ENCODE results near the gene CRIM1.
A peak's percentile ranks its signal among the peaks of the same experiment; 100 is the strongest.

Gene CRIM1

GRCh38 chr2:36507408-36507812, 151.8 kb downstream of the CRIM1 start:
- TF ChIP-seq ZBTB7A (IDR thresholded peaks at IDR 0.05; ENCODE audit: low read depth) (no peak), CEBPB (IDR thresholded peaks at IDR 0.05) (no peak), RAD21 (IDR thresholded peaks at IDR 0.05; ENCODE audit: low read depth) (peak; percentile 92)

DNA sequence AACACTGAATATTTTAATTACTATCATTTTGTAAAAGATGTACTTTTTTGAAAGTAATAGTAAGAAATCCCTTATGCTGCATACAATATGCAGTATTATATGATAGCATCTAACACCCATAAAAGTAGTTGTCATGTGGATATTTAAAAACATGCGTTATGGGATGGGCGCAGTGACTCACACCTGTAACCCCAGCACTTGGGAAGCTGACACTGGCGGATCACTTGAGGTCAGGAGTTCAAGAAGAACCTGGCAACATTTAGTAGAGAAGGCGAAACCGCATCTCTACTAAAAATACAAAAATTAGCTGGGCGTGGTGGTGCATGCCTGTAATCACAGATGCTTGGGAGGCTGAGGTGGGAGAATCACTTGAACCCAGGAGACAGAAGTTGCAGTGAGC, 153.5 kb downstream of the CRIM1 start:
- TF ChIP-seq, protein P1, sequence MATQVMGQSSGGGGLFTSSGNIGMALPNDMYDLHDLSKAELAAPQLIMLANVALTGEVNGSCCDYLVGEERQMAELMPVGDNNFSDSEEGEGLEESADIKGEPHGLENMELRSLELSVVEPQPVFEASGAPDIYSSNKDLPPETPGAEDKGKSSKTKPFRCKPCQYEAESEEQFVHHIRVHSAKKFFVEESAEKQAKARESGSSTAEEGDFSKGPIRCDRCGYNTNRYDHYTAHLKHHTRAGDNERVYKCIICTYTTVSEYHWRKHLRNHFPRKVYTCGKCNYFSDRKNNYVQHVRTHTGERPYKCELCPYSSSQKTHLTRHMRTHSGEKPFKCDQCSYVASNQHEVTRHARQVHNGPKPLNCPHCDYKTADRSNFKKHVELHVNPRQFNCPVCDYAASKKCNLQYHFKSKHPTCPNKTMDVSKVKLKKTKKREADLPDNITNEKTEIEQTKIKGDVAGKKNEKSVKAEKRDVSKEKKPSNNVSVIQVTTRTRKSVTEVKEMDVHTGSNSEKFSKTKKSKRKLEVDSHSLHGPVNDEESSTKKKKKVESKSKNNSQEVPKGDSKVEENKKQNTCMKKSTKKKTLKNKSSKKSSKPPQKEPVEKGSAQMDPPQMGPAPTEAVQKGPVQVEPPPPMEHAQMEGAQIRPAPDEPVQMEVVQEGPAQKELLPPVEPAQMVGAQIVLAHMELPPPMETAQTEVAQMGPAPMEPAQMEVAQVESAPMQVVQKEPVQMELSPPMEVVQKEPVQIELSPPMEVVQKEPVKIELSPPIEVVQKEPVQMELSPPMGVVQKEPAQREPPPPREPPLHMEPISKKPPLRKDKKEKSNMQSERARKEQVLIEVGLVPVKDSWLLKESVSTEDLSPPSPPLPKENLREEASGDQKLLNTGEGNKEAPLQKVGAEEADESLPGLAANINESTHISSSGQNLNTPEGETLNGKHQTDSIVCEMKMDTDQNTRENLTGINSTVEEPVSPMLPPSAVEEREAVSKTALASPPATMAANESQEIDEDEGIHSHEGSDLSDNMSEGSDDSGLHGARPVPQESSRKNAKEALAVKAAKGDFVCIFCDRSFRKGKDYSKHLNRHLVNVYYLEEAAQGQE (IDR thresholded peaks at IDR 0.05; ENCODE audit: low read depth): no peak
- no peak for TF ChIP-seq EP300 (IDR thresholded peaks at IDR 0.05; ENCODE audit: borderline replicate concordance)
- no peak for TF ChIP-seq TEAD4 (IDR thresholded peaks at IDR 0.05)
- no peak for TF ChIP-seq TCF12 (IDR thresholded peaks at IDR 0.05; ENCODE audit: low read depth)
- no peak for TF ChIP-seq ZBTB7A (IDR thresholded peaks at IDR 0.05; ENCODE audit: low read depth)
- no peak for TF ChIP-seq NFIC (IDR thresholded peaks at IDR 0.05)
- no peak for TF ChIP-seq MAX (IDR thresholded peaks at IDR 0.05)
- TF ChIP-seq TAF1 (IDR thresholded peaks at IDR 0.05; ENCODE audit: low read depth): no peak
- TF ChIP-seq, protein P2, sequence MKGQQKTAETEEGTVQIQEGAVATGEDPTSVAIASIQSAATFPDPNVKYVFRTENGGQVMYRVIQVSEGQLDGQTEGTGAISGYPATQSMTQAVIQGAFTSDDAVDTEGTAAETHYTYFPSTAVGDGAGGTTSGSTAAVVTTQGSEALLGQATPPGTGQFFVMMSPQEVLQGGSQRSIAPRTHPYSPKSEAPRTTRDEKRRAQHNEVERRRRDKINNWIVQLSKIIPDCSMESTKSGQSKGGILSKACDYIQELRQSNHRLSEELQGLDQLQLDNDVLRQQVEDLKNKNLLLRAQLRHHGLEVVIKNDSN (IDR thresholded peaks at IDR 0.05): no peak
- no peak for TF ChIP-seq YY1 (IDR thresholded peaks at IDR 0.05; ENCODE audit: low read depth)
- TF ChIP-seq RAD21 (IDR thresholded peaks at IDR 0.05; ENCODE audit: low read depth): no peak
- TF ChIP-seq CEBPB (IDR thresholded peaks at IDR 0.05): no peak
- TF ChIP-seq CREB1 (IDR thresholded peaks at IDR 0.05; ENCODE audit: low read depth): no peak
- TF ChIP-seq EGR1 (IDR thresholded peaks at IDR 0.05): no peak
- TF ChIP-seq FOXM1 (IDR thresholded peaks at IDR 0.05; ENCODE audit: borderline replicate concordance, low read depth): no peak

GRCh38 chr2:36511858-36512603, 156.5 kb downstream of the CRIM1 start:
- no peak for TF ChIP-seq EGR1 (IDR thresholded peaks at IDR 0.05)

DNA sequence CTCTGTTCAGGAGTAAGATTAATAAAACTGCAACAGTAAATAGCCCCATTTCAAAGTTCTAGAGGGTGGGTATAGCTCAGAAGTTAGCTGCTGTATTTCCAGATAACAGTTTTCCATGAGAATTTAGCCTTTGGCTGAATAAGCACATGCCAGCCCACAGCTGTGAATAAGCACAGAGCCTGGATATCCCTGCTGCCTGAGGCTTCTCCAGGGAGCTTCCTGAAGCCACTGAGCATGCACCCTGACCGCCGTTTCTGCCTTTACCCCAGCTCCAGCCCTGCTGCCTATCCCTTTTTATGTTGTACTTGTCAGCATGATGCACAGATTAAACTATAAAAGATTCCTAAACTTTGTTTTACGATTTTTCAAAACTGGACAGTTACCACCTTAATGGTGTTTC, 157.1 kb downstream of the CRIM1 start:
- TF ChIP-seq MAX (IDR thresholded peaks at IDR 0.05) (no peak), EP300 (IDR thresholded peaks at IDR 0.05; ENCODE audit: borderline replicate concordance) (no peak), YY1 (IDR thresholded peaks at IDR 0.05; ENCODE audit: low read depth) (no peak), EGR1 (IDR thresholded peaks at IDR 0.05) (no peak), CREB1 (IDR thresholded peaks at IDR 0.05; ENCODE audit: low read depth) (no peak), TAF1 (IDR thresholded peaks at IDR 0.05; ENCODE audit: low read depth) (no peak), NFIC (IDR thresholded peaks at IDR 0.05) (no peak), TEAD4 (IDR thresholded peaks at IDR 0.05) (no peak), ZBTB7A (IDR thresholded peaks at IDR 0.05; ENCODE audit: low read depth) (no peak), CEBPB (IDR thresholded peaks at IDR 0.05) (no peak), TCF12 (IDR thresholded peaks at IDR 0.05; ENCODE audit: low read depth) (no peak), RAD21 (IDR thresholded peaks at IDR 0.05; ENCODE audit: low read depth) (no peak), FOXM1 (IDR thresholded peaks at IDR 0.05; ENCODE audit: borderline replicate concordance, low read depth) (no peak)
- TF ChIP-seq, protein P2 (IDR thresholded peaks at IDR 0.05): no peak
- TF ChIP-seq, protein P1 (IDR thresholded peaks at IDR 0.05; ENCODE audit: low read depth): no peak

DNA sequence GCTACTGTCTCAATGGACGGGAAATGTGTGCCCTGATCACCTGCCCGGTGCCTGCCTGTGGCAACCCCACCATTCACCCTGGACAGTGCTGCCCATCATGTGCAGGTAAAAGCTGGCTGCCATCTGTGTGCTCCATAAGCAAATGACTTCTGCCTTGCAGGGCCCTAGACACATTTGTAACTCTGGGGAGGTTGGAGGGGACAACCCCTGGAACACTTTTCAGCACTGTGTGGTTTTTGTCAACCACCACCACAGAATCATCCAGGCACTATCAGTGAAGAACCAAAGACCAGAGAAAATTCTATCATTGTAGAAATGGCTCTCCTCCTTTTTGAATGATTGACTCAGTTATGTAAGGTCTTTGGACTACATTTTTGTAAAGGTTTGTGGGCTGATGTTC, 158.1 kb downstream of the CRIM1 start:
- TF ChIP-seq RAD21 (IDR thresholded peaks at IDR 0.05; ENCODE audit: low read depth) (no peak), ZBTB7A (IDR thresholded peaks at IDR 0.05; ENCODE audit: low read depth) (no peak), YY1 (IDR thresholded peaks at IDR 0.05; ENCODE audit: low read depth) (no peak)

- TF ChIP-seq CREB1 (IDR thresholded peaks at IDR 0.05; ENCODE audit: low read depth) (no peak), NFIC (IDR thresholded peaks at IDR 0.05) (no peak), TEAD4 (IDR thresholded peaks at IDR 0.05) (no peak), FOXM1 (IDR thresholded peaks at IDR 0.05; ENCODE audit: borderline replicate concordance, low read depth) (no peak), EGR1 (IDR thresholded peaks at IDR 0.05) (no peak), ZBTB7A (IDR thresholded peaks at IDR 0.05; ENCODE audit: low read depth) (no peak), CEBPB (IDR thresholded peaks at IDR 0.05) (no peak), MAX (IDR thresholded peaks at IDR 0.05) (no peak)
- TF ChIP-seq, protein P1 (IDR thresholded peaks at IDR 0.05; ENCODE audit: low read depth): no peak
- TF ChIP-seq, protein P2 (IDR thresholded peaks at IDR 0.05): no peak
These were observed 160.0 kb downstream of the CRIM1 start for GRCh38 chr2:36515538-36515937.
